ENCODE results near the gene TUNAR.

TUNAR gene

GRCh38 chr14:95911456-95911855, 34.8 kb downstream of the TUNAR start:
- DNase-seq (ENCODE audit: extremely low read depth in 1 of 2, low read depth in 1 of 2), result no peak

DNA sequence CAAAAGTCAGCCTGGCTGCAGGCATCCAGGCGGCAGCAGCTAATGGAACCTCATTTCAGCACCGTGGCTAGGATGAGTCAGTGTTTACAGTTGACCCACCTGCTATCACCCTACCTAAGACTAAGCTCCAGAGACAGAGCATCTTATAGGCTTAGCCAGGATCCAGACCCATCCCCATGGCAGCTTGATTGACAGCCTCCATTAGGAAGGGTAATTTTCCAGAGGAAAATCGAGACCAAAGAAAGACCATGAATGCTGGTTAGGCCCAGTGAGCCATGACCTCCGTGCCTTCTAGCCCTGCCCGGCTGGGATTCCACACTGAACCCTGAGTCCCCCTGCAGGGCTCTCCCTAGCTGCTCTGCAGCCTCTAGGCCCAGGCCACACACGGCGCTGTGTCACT, 38.7 kb downstream of the TUNAR start:
- DNase-seq (ENCODE audit: extremely low read depth in 1 of 2, low read depth in 1 of 2), result no peak

DNA sequence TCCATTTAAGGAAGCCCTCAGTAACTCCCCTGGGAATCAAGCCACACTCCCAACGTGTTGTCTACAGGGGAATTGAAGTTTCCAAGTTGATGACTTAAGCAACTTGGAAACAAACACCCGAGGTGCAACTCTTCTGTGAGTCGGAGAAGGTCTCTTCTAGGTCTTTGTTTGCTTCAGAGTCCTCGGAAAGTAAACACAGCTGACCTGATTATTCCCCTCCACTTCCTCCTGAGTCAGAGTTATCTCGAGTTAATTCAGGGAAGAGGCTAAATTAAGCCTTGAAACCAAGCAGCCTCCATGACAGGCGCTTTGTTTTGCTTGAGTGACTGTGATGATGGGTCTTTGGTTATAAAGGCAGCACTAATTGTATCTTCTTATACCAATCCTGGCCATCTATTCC, 41.8 kb downstream of the TUNAR start:
- DNase-seq (ENCODE audit: extremely low read depth in 1 of 2, low read depth in 1 of 2), result no peak

- no peak for DNase-seq (ENCODE audit: extremely low read depth in 1 of 2, low read depth in 1 of 2)
Measured at GRCh38 chr14:95920769-95921438, 44.3 kb downstream of the TUNAR start.

DNA sequence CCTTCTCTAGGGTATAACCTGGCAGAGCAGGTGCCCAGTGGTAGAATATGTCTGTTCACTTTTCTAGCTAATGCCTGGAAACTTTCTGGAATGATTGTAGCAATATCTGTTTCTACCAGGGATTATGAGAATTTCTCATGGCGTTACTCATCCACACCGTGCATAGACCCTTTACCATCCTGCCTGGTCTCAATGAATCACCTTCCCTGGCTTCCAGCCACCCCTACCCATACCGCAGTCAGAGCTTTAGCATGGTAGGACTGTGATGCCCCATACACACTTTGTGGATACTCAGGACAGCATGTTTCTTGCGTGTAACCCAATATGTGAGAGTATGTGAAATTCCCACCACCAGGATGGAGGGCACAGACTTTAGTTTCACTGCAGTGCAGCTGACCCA, 45.4 kb downstream of the TUNAR start:
- no peak for DNase-seq (ENCODE audit: extremely low read depth in 1 of 2, low read depth in 1 of 2)

DNA sequence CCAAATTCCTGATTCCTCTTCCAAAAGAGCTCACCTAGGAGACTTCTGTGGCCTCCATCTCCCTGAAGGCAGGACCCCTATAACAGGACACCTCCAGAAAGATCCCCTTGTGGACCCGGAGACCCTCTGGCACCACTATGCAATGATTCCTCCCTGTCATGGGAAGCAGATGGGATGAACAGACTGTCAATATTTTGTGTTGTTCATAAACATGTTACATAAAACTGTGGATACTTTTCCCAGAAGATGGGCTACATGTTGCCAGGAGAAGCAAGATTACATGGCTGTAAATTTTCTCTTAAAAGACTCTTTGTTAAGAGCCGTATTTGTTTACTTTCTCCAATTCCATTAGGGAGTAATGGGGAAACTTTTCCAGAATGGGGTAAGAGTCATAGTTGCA, 52.1 kb downstream of the TUNAR start:
- DNase-seq (ENCODE audit: extremely low read depth in 1 of 2, low read depth in 1 of 2), result no peak

DNA sequence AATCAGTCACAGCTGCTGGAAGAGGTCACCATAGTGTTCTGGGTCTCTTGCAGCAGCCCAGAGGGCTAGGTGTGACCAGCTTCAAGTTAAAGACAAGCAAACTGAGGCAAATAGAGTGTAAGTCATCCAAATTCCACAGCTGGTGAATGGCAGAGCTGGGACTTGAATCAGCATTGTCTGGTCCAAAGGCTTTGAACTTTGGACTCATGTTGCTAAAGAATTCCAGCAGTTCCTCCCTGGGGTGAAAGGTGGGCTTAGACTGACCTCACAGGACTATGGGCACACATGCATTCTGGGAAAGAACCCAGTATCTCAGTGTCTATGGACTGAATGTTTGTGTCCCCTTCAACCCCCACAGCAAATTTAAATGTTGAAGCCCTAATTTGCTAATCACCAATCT, 54.8 kb downstream of the TUNAR start:
- DNase-seq (ENCODE audit: extremely low read depth in 1 of 2, low read depth in 1 of 2), result no peak

DNA sequence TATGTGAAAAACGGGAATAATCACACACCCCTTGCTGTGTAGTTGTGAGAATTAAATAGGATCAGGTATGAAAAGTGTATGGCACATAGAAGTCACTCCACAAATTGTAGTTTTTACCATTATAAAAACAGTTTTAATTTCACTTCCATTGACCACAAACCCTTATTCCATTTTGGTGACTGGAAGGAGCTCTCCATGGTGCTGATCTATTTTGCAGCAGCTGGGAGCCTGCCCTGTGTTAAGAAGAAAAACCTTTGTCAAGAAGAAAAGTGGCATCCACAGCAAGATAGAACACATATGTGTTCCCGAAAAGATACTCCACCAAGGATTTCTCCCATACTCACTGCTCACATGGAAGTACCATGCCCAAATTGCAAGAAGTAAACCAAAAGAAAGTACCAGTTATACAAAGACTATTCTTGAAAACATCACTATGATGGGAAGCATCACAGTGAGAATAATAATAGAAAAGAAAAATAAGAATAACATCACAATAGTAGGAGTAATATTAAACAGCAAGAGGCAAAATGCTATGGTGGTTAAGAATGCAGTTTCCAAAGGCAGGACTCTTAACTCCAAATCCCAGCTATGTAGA, 58.7 kb downstream of the TUNAR start:
- no peak for DNase-seq (ENCODE audit: extremely low read depth in 1 of 2, low read depth in 1 of 2)

GRCh38 chr14:95936041-95936440, 59.4 kb downstream of the TUNAR start:
- DNase-seq (ENCODE audit: extremely low read depth in 1 of 2, low read depth in 1 of 2), result no peak

- no peak for DNase-seq (ENCODE audit: extremely low read depth in 1 of 2, low read depth in 1 of 2)
Measured at GRCh38 chr14:95939335-95939734, 62.7 kb downstream of the TUNAR start.

DNA sequence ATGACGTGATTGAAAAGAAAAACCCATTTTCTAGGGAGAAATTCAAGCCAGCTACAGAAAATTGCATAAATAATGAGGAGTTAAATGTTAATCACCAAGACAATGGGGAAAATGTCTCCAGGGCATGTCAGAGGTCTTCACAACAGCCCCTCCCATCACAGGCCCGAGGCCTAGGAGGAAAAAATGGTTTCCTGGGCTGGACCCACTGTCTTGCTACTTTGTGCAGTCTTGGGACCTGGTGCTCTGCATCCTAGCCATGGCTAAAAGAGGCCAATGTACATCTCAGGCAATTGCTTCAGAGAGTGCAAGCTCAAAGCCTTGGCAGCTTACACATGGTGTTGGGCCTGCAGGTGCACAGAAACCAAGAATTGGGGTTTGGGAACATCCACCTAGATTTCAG, 65.3 kb downstream of the TUNAR start:
- DNase-seq (ENCODE audit: extremely low read depth in 1 of 2, low read depth in 1 of 2), result no peak

DNA sequence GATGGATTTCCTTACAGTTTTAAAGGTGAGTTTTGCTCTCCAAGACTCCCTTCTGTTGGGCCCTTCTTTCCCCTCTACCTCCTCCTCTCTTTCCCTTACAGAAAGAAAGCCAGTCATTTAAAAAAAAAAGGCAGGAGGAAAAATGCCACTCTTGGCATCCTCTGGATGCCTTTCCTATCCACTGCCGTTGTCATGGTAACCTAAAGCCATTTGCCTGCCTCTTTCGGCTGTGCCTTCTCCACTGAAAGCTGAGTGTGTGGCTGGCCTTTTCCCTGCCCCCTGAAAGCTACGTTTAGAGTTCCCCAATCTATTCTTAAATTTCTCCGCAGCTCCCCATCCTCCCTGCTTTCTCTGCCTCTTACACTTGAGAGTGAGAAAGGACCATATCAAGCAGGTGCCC, 67.1 kb downstream of the TUNAR start:
- no peak for DNase-seq (ENCODE audit: extremely low read depth in 1 of 2, low read depth in 1 of 2)

- no peak for DNase-seq (ENCODE audit: extremely low read depth in 1 of 2, low read depth in 1 of 2)
Measured at GRCh38 chr14:95944462-95944861, 67.8 kb downstream of the TUNAR start.

DNA sequence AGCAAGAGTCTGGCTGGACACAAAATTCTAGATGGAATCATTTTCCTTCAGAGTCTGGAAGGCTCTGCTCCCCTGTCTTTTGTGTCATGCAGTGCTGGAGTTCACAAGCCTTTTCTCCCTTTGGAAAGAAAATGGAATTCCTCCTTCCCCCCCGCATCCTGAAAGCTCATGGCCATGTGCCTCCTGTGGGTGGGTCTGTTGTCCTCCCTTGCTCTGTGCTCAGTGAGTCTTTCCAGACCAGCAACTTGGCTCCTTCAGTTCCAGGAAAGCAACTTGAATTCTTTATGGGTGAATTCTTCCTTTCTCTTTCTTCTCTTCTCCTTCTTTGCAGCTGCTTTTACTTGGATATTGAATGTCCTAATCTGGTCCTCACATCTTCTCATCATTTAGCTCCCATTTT, 70.2 kb downstream of the TUNAR start:
- no peak for DNase-seq (ENCODE audit: extremely low read depth in 1 of 2, low read depth in 1 of 2)

DNA sequence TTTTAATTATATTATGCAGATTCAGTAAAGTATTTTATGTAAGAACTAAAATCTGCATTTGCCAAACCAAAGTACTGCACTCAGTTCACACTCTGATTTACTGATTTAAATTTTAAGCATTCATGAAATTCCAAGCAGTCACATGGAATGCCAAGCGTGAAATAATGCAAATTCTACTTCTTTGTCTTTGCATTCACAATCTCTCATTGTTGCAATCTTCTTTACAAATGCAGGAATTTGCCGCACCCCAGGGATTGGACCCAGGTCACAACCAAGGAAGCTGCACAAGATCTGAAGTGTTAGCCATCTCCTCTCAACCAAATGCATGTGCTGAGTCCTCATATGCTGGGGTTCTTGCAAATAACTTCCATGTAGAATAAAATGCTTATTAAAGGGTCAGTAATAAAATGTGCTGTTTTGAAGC, 71.9 kb downstream of the TUNAR start:
- no peak for DNase-seq (ENCODE audit: extremely low read depth in 1 of 2, low read depth in 1 of 2)

- DNase-seq (ENCODE audit: extremely low read depth in 1 of 2, low read depth in 1 of 2), result no peak
Measured at GRCh38 chr14:95951359-95951758, 74.7 kb downstream of the TUNAR start.

- DNase-seq (ENCODE audit: extremely low read depth in 1 of 2, low read depth in 1 of 2), result no peak
Measured at GRCh38 chr14:95953111-95953724, 76.6 kb downstream of the TUNAR start.

DNA sequence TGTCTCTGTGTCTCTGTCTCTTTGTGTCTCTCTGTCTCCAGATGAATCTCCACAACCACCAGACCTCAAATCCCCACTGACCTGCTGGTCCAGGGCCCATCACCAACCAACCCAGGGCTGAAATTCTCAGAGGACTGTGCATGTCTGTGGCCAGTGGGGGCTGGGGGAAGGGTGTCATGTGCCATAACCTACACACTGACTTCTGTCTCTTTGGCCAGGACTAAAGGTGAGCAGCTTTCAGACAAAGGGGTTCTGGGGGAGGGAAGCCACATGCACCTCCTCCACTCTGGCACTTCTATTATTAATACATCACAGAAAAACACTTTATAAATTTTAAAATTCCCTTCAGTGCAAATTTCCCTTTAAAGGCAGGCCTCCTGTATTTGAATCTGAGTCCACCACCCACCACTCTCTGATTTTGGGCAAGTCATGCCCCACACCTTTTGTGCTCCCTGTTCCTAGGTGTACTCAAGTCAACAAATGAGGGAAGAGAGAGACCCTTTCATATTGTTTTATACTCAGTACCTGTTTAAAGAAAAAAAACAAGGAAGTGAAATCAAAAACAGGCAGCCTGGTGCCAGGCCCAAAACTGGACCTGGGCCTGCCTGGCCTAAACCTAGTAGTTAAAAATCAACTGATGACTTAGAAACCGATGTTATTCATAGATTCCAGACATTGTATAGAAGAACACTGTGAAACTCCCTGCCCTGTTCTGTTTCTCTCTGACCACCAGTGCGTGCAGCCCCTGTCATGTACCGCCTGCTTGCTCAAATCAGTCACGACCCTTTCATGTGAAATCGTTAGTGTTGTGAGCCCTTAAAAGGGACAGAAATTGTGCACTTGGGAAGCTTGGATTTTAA, 80.2 kb downstream of the TUNAR start:
- DNase-seq (ENCODE audit: extremely low read depth in 1 of 2, low read depth in 1 of 2), result no peak

- no peak for DNase-seq (ENCODE audit: extremely low read depth in 1 of 2, low read depth in 1 of 2)
Measured at GRCh38 chr14:95958105-95958504, 81.5 kb downstream of the TUNAR start.

GRCh38 chr14:95959317-95959716, 82.7 kb downstream of the TUNAR start:
- DNase-seq (ENCODE audit: extremely low read depth in 1 of 2, low read depth in 1 of 2), result no peak

DNA sequence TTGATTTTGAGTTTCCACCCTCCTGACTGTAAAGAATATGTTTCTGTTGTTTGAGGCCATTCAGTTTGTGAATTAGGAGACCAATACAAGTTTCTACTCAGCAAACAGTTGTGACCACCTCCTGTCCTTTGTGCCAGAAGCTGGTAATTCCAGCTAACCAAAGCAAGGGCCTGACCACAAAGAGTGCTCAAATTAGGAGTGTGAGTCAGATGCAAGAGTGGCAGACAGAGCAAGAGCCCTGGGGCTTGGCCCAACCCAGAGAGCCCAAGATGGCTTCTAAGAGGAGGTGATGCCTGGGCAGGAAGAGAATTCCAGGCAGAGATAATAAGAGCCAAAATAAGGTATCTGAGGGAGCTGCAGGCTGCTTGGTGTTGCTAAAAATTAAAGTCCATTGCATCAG, 84.8 kb downstream of the TUNAR start:
- DNase-seq (ENCODE audit: extremely low read depth in 1 of 2, low read depth in 1 of 2), result no peak

DNA sequence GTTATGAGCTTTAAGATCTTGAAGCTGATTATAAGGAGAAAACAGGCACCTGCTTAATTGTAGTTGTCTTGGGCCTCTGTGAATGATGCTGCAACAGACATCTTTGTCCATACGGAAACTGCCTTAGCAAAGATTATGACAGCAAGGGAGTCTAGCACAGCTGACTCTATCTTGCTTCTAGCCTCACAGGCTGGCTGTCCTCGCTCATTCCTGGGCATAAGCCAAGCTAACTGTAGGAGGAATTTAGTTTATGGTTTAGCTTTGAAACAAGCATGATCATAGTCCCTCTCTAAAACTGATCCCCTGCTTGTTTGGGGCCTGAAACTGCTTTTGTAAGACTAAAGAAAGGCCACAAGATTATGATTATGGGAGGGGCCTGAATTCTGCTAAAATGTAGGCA, 88.3 kb downstream of the TUNAR start:
- DNase-seq (ENCODE audit: extremely low read depth in 1 of 2, low read depth in 1 of 2), result no peak
